Muscle layer of duodenum (tissue), 2 donors: Measurements from ENCODE around the gene PKD1.

Source experiments
- H3K27ac ChIP-seq: one replicate; pipeline ENCODE4 v1.7.0; 2013; ENCODE audit warnings: mild to moderate bottlenecking, low read length
- H3K27me3 ChIP-seq: one replicate; pipeline ENCODE4 v1.7.0; 2013; ENCODE audit warnings: low read depth, mild to moderate bottlenecking, control low read depth, low read length
- H3K36me3 ChIP-seq, 2 donors: one replicate each; pipeline ENCODE4 v1.7.0; 2013; ENCODE audit warnings: low read length in 2 of 2, control low read depth in 1 of 2, mild to moderate bottlenecking in 1 of 2; ENCODE audit not compliant: insufficient read depth in 2 of 2, control insufficient read depth in 1 of 2
- H3K4me1 ChIP-seq, 2 donors: one replicate each; pipeline ENCODE4 v1.7.0; 2013; ENCODE audit warnings: low read length in 2 of 2, mild to moderate bottlenecking in 2 of 2, control low read depth in 1 of 2, moderate library complexity in 1 of 2; ENCODE audit not compliant: insufficient read depth in 2 of 2, control insufficient read depth in 1 of 2
- H3K4me3 ChIP-seq, 2 donors: one replicate each; pipeline ENCODE4 v1.7.0; 2013; ENCODE audit warnings: low read length in 2 of 2, low read depth in 1 of 2, mild to moderate bottlenecking in 1 of 2
- H3K9me3 ChIP-seq, 2 donors: one replicate each; pipeline ENCODE4 v1.7.0; 2013; ENCODE audit warnings: low read length in 2 of 2, control low read depth in 1 of 2, mild to moderate bottlenecking in 1 of 2; ENCODE audit not compliant: control insufficient read depth in 1 of 2
- donor health status: healthy.

Gene PKD1

DNA sequence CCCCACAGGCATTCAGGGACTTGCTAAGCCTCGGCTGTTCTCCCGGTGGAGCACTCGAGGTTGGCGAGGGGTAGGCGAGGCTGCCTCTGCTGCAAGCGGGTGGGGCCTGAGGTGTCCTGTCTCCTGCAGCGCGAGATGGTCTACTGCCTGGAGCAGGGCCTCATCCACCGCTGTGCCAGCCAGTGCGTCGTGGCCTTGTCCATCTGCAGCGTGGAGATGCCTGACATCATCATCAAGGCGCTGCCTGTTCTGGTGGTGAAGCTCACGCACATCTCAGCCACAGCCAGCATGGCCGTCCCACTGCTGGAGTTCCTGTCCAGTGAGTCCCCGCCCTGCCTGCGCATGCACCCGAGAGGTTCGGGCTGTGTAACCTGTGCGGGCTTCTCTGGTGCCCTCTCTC lies 61.6 kb downstream of the PKD1 start:
- H3K36me3 ChIP-seq, result peaks cover 31 to 86% of the 10 kb centered on the region in 2 donors
- H3K27ac ChIP-seq, result no peak overlapping the region
- H3K9me3 ChIP-seq, result no peaks in the 10 kb centered on the region

DNA sequence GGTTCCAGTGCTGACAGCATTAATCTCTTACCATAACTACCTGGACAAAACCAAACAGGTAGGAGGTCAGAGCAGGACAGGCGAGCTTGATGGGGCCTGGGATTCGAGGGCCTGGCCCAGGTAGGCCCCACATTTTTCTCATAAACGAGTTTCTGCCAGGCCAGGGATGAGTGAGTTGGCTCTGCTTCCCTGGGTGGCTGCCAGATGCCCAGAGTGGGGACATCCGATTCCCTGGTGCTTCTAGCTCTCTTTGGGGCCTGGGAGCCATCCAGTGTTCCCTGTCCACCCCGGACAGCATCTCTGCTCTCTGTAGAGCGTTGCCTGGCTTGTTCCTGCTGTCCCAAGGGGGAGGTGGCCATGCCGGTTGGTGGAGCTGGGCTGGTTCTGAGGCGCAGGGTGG lies 62.8 kb downstream of the PKD1 start:
- Histone ChIP-seq H3K27ac (no peak overlapping the region), H3K36me3 (peaks cover 34 to 85% of the 10 kb centered on the region in 2 donors), H3K9me3 (no peaks in the 10 kb centered on the region), H3K4me1 (peaks cover 0 to 10% of the 10 kb centered on the region in 2 donors), H3K4me3 (no peak overlapping the region), H3K27me3 (no peaks in the 10 kb centered on the region)

More for the DNA sequence above, 61.6 kb downstream of the PKD1 start:
- Histone ChIP-seq H3K4me3 (no peak overlapping the region), H3K27me3 (no peaks in the 10 kb centered on the region), H3K4me1 (peaks cover 0 to 10% of the 10 kb centered on the region in 2 donors)

DNA sequence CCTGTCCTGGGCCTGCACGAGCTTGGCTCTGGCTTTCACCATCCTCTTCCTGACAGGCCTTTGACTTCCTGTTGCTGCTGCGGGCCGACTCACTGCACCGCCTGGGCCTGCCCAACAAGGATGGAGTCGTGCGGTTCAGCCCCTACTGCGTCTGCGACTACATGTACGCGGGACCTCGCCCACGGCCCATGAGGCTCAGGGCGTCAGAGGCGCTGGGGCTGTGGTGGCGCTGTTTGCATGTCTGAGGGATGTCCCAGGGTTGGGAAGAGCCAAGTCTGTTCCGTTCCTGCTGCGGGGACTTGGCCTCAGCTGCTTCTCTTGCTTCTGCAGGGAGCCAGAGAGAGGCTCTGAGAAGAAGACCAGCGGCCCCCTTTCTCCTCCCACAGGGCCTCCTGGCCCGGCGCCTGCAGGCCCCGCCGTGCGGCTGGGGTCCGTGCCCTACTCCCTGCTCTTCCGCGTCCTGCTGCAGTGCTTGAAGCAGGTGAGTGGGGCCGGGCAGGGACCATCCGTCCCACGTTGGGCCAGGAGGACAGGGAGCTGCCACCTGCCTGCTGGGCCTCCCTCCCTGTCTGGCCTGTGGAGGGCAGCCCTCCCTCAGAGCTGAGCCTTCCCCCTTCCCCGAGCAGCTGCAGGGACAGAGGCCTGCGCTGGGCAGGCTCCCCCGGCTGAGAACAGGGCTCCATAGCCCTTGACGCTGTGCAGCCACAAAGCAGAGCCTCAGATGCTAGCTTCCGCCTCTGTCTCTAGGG lies 64.1 kb downstream of the PKD1 start:
- Histone ChIP-seq H3K4me1 (peaks cover 0 to 10% of the 10 kb centered on the region in 2 donors), H3K9me3 (no peaks in the 10 kb centered on the region), H3K27me3 (no peaks in the 10 kb centered on the region), H3K27ac (no peak overlapping the region), H3K4me3 (no peak overlapping the region), H3K36me3 (peaks cover 27 to 85% of the 10 kb centered on the region in 2 donors)

DNA sequence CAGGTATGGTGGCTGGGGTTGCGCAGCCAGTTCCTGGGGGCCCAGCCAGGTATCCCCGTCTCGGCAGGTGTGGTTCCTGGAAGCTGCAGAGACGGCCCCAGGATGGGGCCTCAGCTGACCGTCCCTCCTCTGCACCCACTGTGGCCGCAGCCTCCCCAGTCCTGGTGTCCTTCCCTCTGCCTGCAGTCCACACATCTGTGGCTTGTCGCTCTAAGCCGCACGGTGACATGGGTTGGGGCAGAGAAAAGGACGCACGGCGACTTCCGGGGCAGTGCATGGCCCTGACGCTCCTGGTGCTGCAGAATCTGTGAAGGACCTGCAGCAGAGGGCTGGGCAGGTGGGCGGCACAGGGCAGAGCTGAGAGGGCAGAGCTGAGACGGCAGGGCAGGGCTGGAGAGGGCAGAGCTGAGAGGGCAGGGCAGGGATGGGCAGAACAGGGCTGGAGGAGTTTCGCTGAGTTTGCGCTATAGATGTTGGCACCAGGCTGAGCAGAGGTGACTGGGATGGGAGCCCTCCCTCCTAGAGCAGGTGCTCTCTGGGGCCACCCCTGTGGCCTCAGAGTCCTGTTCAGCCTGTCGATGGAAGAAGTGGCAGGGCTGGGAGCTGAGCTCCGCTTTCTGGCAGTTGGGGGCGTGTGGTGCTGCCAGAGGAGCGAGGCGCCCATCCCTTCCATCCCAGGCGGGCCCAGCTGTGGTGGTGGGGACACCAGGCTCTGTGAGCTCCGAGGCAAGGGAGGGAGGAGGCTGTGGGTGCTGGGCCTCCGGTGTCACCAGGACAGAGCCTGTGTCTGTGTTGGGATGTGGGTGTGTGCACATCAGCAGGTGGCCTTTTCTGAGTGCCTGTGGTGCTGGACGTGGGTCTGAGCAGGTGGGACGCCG lies 64.9 kb downstream of the PKD1 start:
- no peak overlapping the region for H3K27ac ChIP-seq
- H3K9me3 ChIP-seq, result no peaks in the 10 kb centered on the region
- H3K36me3 ChIP-seq, result peaks cover 33 to 85% of the 10 kb centered on the region in 2 donors
- no peak overlapping the region for H3K4me3 ChIP-seq
- no peaks in the 10 kb centered on the region for H3K27me3 ChIP-seq
- H3K4me1 ChIP-seq, result peaks cover 0 to 10% of the 10 kb centered on the region in 2 donors

DNA sequence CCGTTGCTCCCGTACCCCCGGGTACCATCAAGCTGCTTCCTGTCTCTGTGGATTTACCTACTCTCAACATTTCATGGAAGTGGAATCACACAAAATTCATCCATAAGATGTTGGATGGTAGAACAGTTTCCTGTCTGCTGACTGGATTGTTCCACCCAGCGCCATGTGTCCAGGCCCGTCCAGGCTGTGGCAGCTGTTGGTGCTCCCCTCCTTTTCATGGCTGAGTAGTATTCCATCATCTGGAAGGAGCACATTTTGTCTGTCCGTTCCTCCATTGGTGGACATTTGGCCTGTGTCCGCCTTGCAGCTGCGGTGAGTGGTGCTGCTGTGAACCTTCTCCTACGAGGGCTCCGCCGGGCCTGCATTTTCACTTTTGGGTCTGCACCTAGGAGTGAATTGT lies 69.6 kb downstream of the PKD1 start:
- Histone ChIP-seq H3K27me3 (no peaks in the 10 kb centered on the region), H3K27ac (no peak overlapping the region), H3K9me3 (no peaks in the 10 kb centered on the region), H3K36me3 (peaks cover 26 to 82% of the 10 kb centered on the region in 2 donors), H3K4me1 (peaks cover 0 to 1% of the 10 kb centered on the region in 2 donors), H3K4me3 (no peak overlapping the region)

DNA sequence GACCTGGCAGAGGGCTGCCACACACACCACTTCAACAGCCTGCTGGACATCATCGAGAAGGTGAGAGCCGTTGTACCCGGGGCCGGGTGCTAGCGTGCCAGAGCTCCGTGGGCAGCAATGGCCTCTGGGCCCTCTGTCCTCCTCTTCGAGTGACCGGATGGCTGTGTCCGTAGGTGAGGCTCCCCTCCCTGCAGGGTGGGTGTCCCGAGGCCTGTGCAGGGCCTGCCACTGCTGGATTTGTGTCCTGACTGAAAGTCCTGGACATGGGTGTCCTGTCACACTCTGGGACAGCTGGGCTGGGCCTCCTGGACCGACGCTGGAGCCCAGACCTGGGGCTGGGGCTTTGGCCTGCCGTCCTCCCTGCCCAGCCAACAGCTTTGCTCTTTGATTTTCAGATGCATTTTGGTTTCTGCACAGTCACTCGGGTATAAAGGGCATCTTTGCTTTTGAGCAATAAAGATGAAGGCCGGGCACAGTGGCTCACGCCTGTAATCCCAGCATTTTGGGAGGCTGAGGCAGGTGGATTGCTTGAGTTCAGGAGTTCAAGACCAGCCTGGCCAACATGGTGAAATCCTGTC lies 71.2 kb downstream of the PKD1 start:
- Histone ChIP-seq H3K4me1 (no peaks in the 10 kb centered on the region), H3K27ac (no peak overlapping the region), H3K27me3 (no peaks in the 10 kb centered on the region), H3K4me3 (no peak overlapping the region), H3K9me3 (no peaks in the 10 kb centered on the region), H3K36me3 (peaks cover 21 to 78% of the 10 kb centered on the region in 2 donors)

DNA sequence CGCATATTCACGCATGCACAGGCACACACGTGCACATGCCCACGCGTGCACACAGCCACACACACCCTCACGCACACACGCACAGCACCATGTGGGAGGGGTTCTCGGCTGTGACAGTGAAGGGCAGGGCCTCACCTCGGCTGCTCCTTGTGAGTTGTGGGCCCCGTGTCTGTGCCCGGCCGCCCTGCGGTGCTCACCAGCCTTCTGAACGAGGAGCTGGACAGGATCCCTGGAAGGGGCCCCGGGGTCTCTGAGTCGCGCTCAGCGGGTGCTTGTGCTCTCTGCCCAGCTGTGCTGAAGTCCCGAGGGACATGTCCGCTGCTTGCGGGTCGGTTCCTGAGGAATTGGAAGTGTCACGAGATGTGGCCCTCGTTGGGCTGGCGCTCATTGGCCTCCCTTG lies 71.8 kb downstream of the PKD1 start:
- H3K4me3 ChIP-seq, result no peak overlapping the region
- H3K27ac ChIP-seq, result no peak overlapping the region
- H3K36me3 ChIP-seq, result peaks cover 20 to 79% of the 10 kb centered on the region in 2 donors
- no peaks in the 10 kb centered on the region for H3K9me3 ChIP-seq
- no peaks in the 10 kb centered on the region for H3K4me1 ChIP-seq
- no peaks in the 10 kb centered on the region for H3K27me3 ChIP-seq

DNA sequence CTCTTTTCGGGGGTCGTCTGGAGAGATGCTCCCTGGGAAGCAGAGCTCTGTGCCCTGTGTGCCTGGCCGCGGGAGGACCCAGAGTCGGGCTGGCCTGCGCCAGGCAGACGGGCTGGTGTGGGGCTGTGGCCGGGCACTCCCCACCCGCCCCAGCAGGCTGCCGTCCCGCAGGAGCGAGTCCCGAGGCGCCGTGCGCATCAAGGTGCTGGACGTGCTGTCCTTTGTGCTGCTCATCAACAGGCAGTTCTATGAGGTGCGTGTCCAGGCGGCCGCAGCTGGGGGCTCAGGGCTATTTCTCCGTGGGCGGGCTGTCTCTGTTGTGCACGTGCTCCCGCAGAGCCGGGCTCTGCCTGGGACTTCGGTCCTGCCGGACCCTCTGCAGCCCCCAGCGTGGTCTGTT lies 72.9 kb downstream of the PKD1 start:
- Histone ChIP-seq H3K36me3 (peaks cover 18 to 83% of the 10 kb centered on the region in 2 donors), H3K27ac (no peak overlapping the region)

DNA sequence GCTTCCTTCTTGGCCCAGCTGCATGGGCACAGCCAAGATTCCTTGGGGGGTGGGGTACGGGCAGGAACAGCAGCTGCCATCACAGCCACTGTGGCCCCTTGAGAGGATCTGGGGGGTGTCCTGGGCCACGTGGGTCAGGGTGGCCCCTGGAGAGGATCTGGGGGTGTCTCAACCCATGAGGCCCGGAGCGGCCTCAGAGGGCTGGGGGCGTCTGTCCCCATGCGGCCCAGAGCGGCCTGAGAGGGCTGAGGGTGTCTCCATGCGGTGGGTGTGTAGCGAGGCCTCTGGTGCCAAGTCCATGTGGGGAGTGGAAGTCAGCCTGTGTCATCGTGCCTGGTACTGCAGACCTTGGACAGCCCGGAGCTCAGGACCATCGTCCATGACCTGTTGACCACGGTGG lies 74.2 kb downstream of the PKD1 start:
- no peak overlapping the region for H3K27ac ChIP-seq
- H3K4me1 ChIP-seq, result peaks cover 0 to 5% of the 10 kb centered on the region in 2 donors
- no peaks in the 10 kb centered on the region for H3K27me3 ChIP-seq
- no peaks in the 10 kb centered on the region for H3K9me3 ChIP-seq
- no peak overlapping the region for H3K4me3 ChIP-seq
- peaks cover 20 to 81% of the 10 kb centered on the region in 2 donors for H3K36me3 ChIP-seq

More for the DNA sequence above, 72.9 kb downstream of the PKD1 start:
- Histone ChIP-seq H3K27me3 (no peaks in the 10 kb centered on the region), H3K9me3 (no peaks in the 10 kb centered on the region), H3K4me3 (no peak overlapping the region), H3K4me1 (no peaks in the 10 kb centered on the region)

DNA sequence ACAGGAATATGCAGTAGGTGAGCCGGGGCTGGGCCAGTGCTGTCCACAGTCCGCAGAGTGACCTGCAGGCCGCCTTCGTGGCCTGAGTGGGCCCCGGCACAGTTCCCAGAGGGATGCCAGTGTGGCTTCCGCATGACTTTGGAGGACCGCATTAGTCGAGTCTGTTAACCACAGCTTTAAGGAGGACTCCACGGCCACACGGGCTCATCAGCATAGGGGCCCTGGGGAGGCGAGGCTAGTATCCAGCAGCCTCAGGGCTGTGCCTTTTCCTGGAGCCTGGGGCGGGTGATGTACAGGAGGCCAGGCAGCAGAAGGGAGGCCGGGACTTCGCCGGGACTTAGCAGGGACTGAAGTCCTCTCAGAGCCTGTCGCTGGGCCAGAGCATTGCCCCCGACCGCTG lies 74.7 kb downstream of the PKD1 start:
- H3K36me3 ChIP-seq, result peaks cover 20 to 79% of the 10 kb centered on the region in 2 donors

DNA sequence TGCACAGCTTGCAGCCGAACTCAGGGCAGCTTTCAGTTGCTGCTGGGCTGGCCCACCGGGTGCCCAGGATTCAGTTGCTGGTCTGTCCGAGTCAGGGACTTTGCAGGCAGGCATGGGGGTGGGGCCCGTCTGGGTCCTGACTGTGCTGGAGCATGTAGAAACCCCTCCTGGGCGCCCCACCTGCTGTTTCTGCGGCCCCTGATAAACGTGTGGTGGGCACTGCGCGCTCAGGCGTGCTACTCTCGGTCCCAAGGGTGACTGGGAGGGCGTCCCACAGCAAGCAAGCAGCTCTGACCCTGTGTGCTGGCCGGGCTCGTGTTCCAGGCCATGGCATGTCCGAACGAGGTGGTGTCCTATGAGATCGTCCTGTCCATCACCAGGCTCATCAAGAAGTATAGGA lies 75.4 kb downstream of the PKD1 start:
- Histone ChIP-seq H3K4me1 (peaks cover 0 to 5% of the 10 kb centered on the region in 2 donors), H3K27ac (no peak overlapping the region), H3K36me3 (peaks cover 15 to 72% of the 10 kb centered on the region in 2 donors), H3K27me3 (no peaks in the 10 kb centered on the region), H3K9me3 (no peaks in the 10 kb centered on the region), H3K4me3 (no peak overlapping the region)

More for the DNA sequence above, 74.7 kb downstream of the PKD1 start:
- Histone ChIP-seq H3K27ac (no peak overlapping the region), H3K27me3 (no peaks in the 10 kb centered on the region), H3K9me3 (no peaks in the 10 kb centered on the region), H3K4me1 (peaks cover 0 to 5% of the 10 kb centered on the region in 2 donors), H3K4me3 (no peak overlapping the region)
